ENCODE measurements around the gene SRGAP3.
"Not testable (repeated sequence)": the region's sequence is repeated elsewhere in the genome, so short reads cannot be mapped to it uniquely, and the experiment has no call there.

The SRGAP3 gene

DNA sequence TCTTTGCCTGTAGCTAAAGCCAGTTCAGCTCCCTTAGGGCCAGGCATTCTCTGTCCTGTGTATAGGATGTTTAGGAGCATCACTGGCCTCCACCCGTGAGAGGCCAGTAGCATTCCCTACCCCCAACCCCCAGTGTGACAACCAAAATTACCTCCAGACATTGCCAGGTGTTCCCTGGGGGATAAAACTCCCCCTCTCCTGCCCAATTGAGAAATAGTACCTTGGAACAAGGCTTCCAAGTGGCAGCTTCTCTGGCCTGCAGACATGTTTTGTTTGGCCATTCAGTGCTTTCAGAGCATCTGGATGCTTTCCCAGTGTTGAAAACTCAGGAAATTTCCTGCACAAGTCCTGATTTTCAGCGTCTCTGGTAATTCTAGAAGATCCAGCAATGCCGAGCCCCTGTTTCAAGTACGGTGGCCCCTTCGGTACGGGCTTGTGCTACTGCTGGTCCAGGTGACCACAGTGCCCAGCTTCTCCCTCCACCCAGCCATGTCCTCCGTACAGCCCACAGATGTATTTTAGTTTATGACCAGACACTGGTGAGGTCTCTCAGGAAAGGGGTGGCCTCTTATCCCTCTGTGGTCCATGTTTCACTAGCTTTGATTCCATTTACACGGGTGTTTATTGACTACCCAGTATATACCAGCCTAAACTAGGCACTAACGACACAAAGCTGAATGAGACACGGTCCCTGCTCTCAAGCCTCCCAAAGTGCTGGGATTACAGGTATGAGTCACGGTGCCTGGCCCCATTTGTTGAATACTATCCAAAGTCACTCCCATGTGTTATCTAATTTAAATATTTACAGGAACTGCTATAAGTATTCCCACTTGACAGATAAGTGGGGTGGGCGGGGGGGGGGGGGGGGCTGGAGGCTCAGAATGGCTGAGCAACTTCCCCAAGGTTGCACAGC is 160.7 kb downstream of the SRGAP3 start:
- no peak for TF ChIP-seq POLR2A (IDR thresholded peaks at IDR 0.05; ENCODE audit: low read depth, low read length)
- no peak for TF ChIP-seq TAF1 (IDR thresholded peaks at IDR 0.05; ENCODE audit: borderline replicate concordance, low read depth, low read length)
- no peak for TF ChIP-seq POLR2AphosphoS5 (IDR thresholded peaks at IDR 0.05; ENCODE audit: low read depth, low read length)
- FAIRE-seq (no peak), DNase-seq (ENCODE audit: insufficient read length) (no peak)

DNA sequence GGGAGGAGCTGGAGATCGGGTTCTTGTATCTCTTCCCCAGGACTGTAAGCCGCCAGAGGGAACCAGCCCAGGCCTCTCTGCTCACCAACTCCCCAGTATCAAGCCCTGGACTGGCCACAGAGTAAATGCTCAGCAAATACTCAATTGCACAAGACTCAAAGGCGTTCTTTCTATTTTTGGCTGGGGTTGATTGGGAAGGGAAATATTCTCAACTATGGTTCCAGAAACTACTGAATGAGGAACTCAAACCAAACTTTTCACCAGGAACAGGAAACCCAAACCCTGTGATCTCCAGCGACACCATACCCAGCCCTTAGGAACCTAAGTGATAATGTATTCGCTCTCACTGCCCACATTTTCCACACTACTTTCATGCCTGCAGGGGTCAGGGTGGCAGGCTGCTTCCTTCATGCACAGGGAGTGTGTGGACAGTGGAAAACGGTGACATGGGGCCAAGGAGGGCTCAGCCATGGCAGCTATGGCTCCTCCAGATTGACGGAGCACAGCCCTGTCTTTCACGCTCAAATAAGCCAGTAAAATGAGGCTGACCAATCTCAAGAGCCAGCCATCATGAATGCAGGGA is 161.5 kb downstream of the SRGAP3 start:
- TF ChIP-seq POLR2A (IDR thresholded peaks at IDR 0.05; ENCODE audit: low read depth, low read length) (no peak), TAF1 (IDR thresholded peaks at IDR 0.05; ENCODE audit: borderline replicate concordance, low read depth, low read length) (no peak), POLR2AphosphoS5 (IDR thresholded peaks at IDR 0.05; ENCODE audit: low read depth, low read length) (no peak)
- DNase-seq (ENCODE audit: insufficient read length) (no peak), FAIRE-seq (peak; percentile 21)

DNA sequence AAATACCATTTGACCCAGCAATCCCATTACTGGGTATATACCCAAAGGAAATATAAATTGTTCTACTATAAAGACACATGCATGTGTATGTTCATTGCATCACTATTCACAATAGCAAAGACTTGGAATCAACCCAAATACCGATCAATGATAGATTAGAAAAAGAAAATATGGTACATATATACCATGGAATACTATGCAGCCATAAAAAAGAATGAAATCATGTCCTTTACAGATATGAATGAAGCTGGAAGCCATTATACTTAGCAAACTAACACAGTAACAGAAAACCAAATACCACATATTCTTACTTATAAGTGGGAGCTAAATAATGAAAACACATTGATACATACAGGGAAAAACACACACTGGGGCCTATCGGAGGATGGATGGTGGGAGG is 164.0 kb downstream of the SRGAP3 start:
- FAIRE-seq: not testable (repeated sequence)

DNA sequence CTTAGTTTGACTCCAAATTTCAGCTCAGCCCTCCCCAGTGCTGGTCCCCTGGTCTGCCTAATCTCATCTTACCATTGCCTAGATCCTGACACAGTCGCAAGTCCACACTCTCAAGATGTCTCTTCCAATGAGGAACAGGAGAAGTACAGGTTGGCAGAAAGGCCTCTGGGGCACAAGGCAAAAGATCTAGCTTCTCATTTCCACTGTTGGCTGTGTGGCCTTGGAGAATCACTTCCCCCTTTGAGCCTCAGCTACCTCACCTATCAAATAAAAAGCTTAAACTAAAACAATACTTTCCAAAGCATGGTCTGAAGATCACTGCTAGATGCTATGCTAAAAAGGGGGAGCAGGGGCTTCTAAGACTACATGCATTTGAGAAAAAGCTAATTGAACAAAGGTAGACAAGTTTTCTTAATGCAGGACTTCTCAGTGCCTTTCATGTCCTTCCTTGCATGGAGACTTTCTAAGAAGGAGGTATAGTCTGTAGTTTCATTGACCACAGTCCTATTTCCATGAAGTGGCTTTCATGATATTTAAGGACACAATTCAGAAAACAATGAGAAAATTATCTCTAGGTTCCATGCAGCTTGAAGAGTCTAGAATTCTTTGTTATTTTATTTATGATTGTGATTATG is 168.1 kb downstream of the SRGAP3 start:
- no peak for FAIRE-seq
- TF ChIP-seq POLR2AphosphoS5 (IDR thresholded peaks at IDR 0.05; ENCODE audit: low read depth, low read length): no peak
- TF ChIP-seq POLR2A (IDR thresholded peaks at IDR 0.05; ENCODE audit: low read depth, low read length): no peak
- no peak for TF ChIP-seq TAF1 (IDR thresholded peaks at IDR 0.05; ENCODE audit: borderline replicate concordance, low read depth, low read length)
- DNase-seq (ENCODE audit: insufficient read length): no peak

More for the DNA sequence above, 164.0 kb downstream of the SRGAP3 start:
- DNase-seq (ENCODE audit: insufficient read length): not testable (repeated sequence)

DNA sequence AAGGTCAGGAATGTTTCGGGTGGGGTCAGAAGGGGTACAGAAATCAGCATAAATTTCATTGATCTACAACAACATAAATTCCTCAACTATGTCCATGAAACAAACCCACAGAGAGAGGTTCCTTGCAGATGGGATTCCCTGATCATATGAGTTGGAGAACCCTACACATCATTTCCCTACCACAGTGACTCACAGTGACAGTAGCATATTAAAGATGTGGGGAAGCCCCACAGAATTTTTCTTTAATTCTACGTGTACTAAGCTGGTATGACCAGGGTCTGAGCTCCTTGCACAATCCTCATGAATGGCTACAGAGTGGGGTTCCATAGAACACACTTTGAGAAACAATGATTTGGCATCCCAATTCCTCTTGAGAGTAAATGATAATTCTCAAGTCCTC is 169.3 kb downstream of the SRGAP3 start:
- no peak for TF ChIP-seq POLR2A (IDR thresholded peaks at IDR 0.05; ENCODE audit: low read depth, low read length)
- no peak for TF ChIP-seq TAF1 (IDR thresholded peaks at IDR 0.05; ENCODE audit: borderline replicate concordance, low read depth, low read length)
- TF ChIP-seq POLR2AphosphoS5 (IDR thresholded peaks at IDR 0.05; ENCODE audit: low read depth, low read length): no peak
- DNase-seq (ENCODE audit: insufficient read length) (no peak), FAIRE-seq (peak; percentile 9)

DNA sequence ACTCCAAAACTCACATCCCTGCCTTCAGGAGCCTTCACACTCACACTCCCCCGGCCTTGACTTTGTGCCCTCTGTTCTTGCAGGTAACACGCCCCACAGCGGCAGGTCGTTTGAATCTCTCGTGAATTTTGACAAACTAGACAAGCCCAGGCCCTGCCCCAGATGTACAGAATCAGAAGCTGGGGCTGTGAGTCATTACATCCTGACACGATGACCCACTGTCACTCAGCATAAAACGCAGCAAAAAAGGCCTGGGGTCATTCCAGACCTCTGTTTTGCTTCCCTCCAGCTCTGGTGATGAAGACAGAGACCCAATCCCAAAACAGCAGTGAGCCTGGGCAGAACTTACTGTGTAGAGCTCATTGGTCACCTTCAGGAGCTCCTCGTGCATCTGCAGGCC is 169.8 kb downstream of the SRGAP3 start:
- DNase-seq (ENCODE audit: insufficient read length): no peak
- no peak for TF ChIP-seq POLR2AphosphoS5 (IDR thresholded peaks at IDR 0.05; ENCODE audit: low read depth, low read length)
- no peak for TF ChIP-seq POLR2A (IDR thresholded peaks at IDR 0.05; ENCODE audit: low read depth, low read length)
- no peak for TF ChIP-seq TAF1 (IDR thresholded peaks at IDR 0.05; ENCODE audit: borderline replicate concordance, low read depth, low read length)
- peak; percentile 63 for FAIRE-seq

DNA sequence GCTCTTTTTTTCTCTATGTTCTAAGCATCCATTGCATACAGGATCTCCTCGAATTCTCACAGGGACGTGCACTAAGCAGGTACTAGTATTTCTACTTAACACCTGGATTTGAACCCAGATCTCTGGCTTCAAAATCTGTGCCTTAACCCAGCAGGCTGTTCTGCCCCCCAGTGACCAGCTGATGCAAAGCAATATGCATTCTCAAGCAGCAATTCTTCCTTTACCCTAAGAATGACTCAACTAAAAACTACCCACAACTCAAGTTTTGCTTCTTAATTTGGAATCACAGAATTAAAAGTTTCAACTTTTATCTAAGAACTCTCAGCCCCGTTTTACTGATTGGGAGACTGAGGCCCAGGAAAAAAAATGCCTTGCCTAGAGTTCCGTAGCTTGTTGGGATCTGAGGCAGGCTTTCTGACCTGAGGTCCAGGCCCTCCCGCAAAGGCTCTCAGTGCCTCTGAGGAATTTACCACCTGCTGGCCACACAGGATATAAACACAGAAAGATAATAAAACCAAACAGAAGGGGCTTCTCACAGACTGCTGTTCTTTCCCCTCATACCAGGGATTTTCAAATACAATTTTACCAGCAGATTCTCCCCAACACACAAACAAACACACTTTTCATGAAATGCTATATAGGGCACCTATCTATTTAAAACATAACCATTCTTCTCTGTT is 170.7 kb downstream of the SRGAP3 start:
- TF ChIP-seq POLR2A (IDR thresholded peaks at IDR 0.05; ENCODE audit: low read depth, low read length) (no peak), POLR2AphosphoS5 (IDR thresholded peaks at IDR 0.05; ENCODE audit: low read depth, low read length) (no peak), TAF1 (IDR thresholded peaks at IDR 0.05; ENCODE audit: borderline replicate concordance, low read depth, low read length) (no peak)
- no peak for DNase-seq (ENCODE audit: insufficient read length)
- FAIRE-seq: peak; percentile 17

DNA sequence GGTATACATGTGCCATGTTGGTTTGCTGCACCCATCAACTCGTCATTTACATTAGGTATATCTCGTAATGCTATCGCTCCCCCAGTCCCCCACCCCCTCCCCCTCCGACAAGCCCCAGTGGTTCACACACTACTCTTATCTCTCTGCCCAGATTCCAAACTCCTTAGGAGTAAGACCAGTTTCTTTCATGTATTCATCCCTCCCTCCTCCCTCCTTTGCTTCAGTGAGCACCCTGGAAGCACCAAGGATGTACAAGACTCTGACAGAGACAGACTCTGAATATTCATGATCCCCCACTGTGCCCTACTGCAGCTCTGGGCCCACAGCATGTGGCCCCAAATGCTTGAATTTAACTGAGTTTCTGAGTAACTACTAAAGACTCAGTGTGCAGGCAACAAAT is 172.4 kb downstream of the SRGAP3 start:
- TF ChIP-seq TAF1 (IDR thresholded peaks at IDR 0.05; ENCODE audit: borderline replicate concordance, low read depth, low read length) (no peak), POLR2A (IDR thresholded peaks at IDR 0.05; ENCODE audit: low read depth, low read length) (no peak), POLR2AphosphoS5 (IDR thresholded peaks at IDR 0.05; ENCODE audit: low read depth, low read length) (no peak)
- no peak for FAIRE-seq
- DNase-seq (ENCODE audit: insufficient read length): no peak

DNA sequence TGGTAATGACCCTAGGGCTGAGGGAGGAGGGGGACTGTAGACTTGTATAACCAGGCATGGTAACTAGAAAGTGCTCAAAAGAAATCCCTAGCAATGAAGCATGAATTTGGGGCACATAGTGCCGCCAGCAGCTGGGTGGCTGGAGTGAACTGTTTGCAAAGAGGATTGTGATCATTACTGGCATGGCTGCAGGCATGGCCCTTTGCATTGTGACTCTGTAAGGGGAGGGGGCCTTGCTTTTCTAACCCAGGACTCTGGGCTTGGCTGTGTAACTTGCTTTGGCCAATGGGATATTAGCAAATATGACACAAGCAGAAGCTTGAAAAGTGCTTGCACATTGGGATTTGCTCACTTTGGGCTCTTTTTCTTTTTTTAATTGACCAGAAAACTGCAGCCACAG is 173.7 kb downstream of the SRGAP3 start:
- DNase-seq (ENCODE audit: insufficient read length) (no peak), FAIRE-seq (no peak)
- TF ChIP-seq POLR2A (IDR thresholded peaks at IDR 0.05; ENCODE audit: low read depth, low read length) (no peak), TAF1 (IDR thresholded peaks at IDR 0.05; ENCODE audit: borderline replicate concordance, low read depth, low read length) (no peak), POLR2AphosphoS5 (IDR thresholded peaks at IDR 0.05; ENCODE audit: low read depth, low read length) (no peak)

DNA sequence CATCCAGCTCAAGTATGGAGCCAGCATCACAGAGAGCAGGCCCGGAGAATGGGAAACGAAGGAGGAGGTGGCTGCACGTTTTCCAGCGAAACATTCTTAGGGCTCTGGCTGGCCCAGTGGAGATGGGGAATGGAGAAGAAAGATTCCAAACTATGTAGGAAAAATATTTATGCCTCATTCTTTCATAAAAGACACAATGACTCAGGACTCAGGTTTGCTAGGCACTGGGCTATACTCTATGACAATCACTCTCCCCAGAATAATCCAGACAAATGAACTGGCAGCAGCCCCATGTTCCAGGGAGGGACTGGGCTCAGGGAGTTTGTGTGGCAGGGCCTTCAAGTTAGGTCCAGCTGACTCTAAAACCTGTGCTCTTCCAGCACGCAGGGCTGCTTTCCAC is 175.4 kb downstream of the SRGAP3 start:
- no peak for FAIRE-seq
- TF ChIP-seq POLR2A (IDR thresholded peaks at IDR 0.05; ENCODE audit: low read depth, low read length) (no peak), POLR2AphosphoS5 (IDR thresholded peaks at IDR 0.05; ENCODE audit: low read depth, low read length) (no peak), TAF1 (IDR thresholded peaks at IDR 0.05; ENCODE audit: borderline replicate concordance, low read depth, low read length) (no peak)
- no peak for DNase-seq (ENCODE audit: insufficient read length)

DNA sequence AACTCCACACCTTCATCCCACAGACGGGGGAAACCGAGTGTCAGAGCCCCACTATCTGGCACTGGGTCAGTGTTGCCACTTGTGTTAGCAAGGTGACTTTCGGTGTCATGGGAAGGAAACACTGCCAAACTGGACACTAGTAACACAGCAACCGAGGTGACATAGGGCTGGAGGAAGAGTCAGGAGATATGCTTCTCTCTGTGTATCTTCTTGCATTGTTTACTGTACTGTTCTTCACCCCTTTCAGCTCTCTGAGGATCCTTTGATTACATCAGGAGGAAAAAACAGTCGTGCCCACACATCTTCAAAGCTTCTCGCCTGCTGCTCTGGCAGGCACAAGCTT is 176.8 kb downstream of the SRGAP3 start:
- DNase-seq (ENCODE audit: insufficient read length): no peak
- TF ChIP-seq POLR2A (IDR thresholded peaks at IDR 0.05; ENCODE audit: low read depth, low read length) (no peak), TAF1 (IDR thresholded peaks at IDR 0.05; ENCODE audit: borderline replicate concordance, low read depth, low read length) (no peak), POLR2AphosphoS5 (IDR thresholded peaks at IDR 0.05; ENCODE audit: low read depth, low read length) (no peak)
- no peak for FAIRE-seq
